ENCODE measurements around the gene HSDL1.

- TF ChIP-seq CTCF (IDR thresholded peaks at IDR 0.05), result no peak
- no peak for TF ChIP-seq POLR2AphosphoS5 (IDR thresholded peaks at IDR 0.05)
- no peak for TF ChIP-seq EP300 (IDR thresholded peaks at IDR 0.05)
Observed at GRCh38 chr16:84107921-84108320, 37.1 kb downstream of the HSDL1 start.
